ENCODE measurements around the gene CUX1. TPM values are rescaled to one million over a fixed set of nuclear protein-coding genes. Genes with fewer than 3 reads are reported as not detected.

CUX1 gene
- total RNA-seq, 1 experiment from 2014 or later: 47.6 TPM

GRCh38 chr7:102029616-102030015 is 212.2 kb downstream of the CUX1 start:
- ChIA-PET CTCF (no interaction called here), POLR2A (interaction anchor here (0.7 kb wide), 1 partner anchor 8 kb away, joined by 3 read pairs; no protein-coding TSS in a partner anchor)
- no peaks in the 10 kb centered on the region for H3K9me3 Mint-ChIP-seq (ENCODE audit: unreplicated experiment)
- peaks cover 24% of the 10 kb centered on the region for H3K36me3 Mint-ChIP-seq (ENCODE audit: insufficient read depth, unreplicated experiment)
- H3K27ac Mint-ChIP-seq (ENCODE audit: low read depth, unreplicated experiment): no peak overlapping the region
- no TSS peak for BruUV-seq (replicated peaks)
- TF ChIP-seq CTCF (IDR thresholded peaks at IDR 0.05; ENCODE audit: unreplicated experiment): no peak
- intact Hi-C loops (cut with micrococcal nuclease): no loop called here
- H3K4me1 Mint-ChIP-seq (ENCODE audit: insufficient read depth, unreplicated experiment): no peaks in the 10 kb centered on the region
- no peak overlapping the region for H3K4me3 Mint-ChIP-seq (ENCODE audit: unreplicated experiment)
- DNase-seq (ENCODE audit: unreplicated experiment): no peak
- H3K27me3 Mint-ChIP-seq (ENCODE audit: insufficient read depth, unreplicated experiment): no peaks in the 10 kb centered on the region

GRCh38 chr7:102030696-102031095 is 213.3 kb downstream of the CUX1 start:
- no peaks in the 10 kb centered on the region for H3K9me3 Mint-ChIP-seq (ENCODE audit: unreplicated experiment)
- no peak for TF ChIP-seq CTCF (IDR thresholded peaks at IDR 0.05; ENCODE audit: unreplicated experiment)
- CTCF ChIA-PET: interaction anchor here (0.6 kb wide), 1 partner anchor 106 kb away, joined by 3 read pairs; no protein-coding TSS in a partner anchor
- peaks cover 24% of the 10 kb centered on the region for H3K36me3 Mint-ChIP-seq (ENCODE audit: insufficient read depth, unreplicated experiment)
- no peaks in the 10 kb centered on the region for H3K4me1 Mint-ChIP-seq (ENCODE audit: insufficient read depth, unreplicated experiment)
- no TSS peak for BruUV-seq (replicated peaks)
- DNase-seq (ENCODE audit: unreplicated experiment): no peak
- intact Hi-C loops (cut with micrococcal nuclease): no loop called here
- no peaks in the 10 kb centered on the region for H3K27me3 Mint-ChIP-seq (ENCODE audit: insufficient read depth, unreplicated experiment)
- H3K27ac Mint-ChIP-seq (ENCODE audit: low read depth, unreplicated experiment): no peak overlapping the region
- POLR2A ChIA-PET: no interaction called here
- no peak overlapping the region for H3K4me3 Mint-ChIP-seq (ENCODE audit: unreplicated experiment)

GRCh38 chr7:102036958-102037357 is 219.5 kb downstream of the CUX1 start:
- POLR2A ChIA-PET: interaction anchor here (0.9 kb wide), 1 partner anchor 9 kb away, joined by 3 read pairs; no protein-coding TSS in a partner anchor
- Mint-ChIP-seq H3K4me1 (ENCODE audit: insufficient read depth, unreplicated experiment) (peaks cover under 1% of the 10 kb centered on the region), H3K36me3 (ENCODE audit: insufficient read depth, unreplicated experiment) (no peaks in the 10 kb centered on the region), H3K4me3 (ENCODE audit: unreplicated experiment) (no peak overlapping the region), H3K27ac (ENCODE audit: low read depth, unreplicated experiment) (no peak overlapping the region), H3K27me3 (ENCODE audit: insufficient read depth, unreplicated experiment) (no peaks in the 10 kb centered on the region), H3K9me3 (ENCODE audit: unreplicated experiment) (no peaks in the 10 kb centered on the region)
- intact Hi-C loops (cut with micrococcal nuclease): no loop called here
- CTCF ChIA-PET: interaction anchor here (0.7 to 1.0 kb wide), 2 partner anchors 95 to 436 kb away, joined by 3 to 5 read pairs; no protein-coding TSS in a partner anchor
- no TSS peak for BruUV-seq (replicated peaks)
- no peak for DNase-seq (ENCODE audit: unreplicated experiment)
- no peak for TF ChIP-seq CTCF (IDR thresholded peaks at IDR 0.05; ENCODE audit: unreplicated experiment)

GRCh38 chr7:102039706-102040105 is 222.3 kb downstream of the CUX1 start:
- H3K4me3 Mint-ChIP-seq (ENCODE audit: unreplicated experiment): no peak overlapping the region
- H3K27me3 Mint-ChIP-seq (ENCODE audit: insufficient read depth, unreplicated experiment): no peaks in the 10 kb centered on the region
- intact Hi-C loops (cut with micrococcal nuclease): no loop called here
- peaks cover 7% of the 10 kb centered on the region for H3K4me1 Mint-ChIP-seq (ENCODE audit: insufficient read depth, unreplicated experiment)
- no TSS peak for BruUV-seq (replicated peaks)
- ChIA-PET CTCF (interaction anchor here (1.3 kb wide), 1 partner anchor 16 kb away, joined by 5 read pairs; no protein-coding TSS in a partner anchor), POLR2A (no interaction called here)
- TF ChIP-seq CTCF (IDR thresholded peaks at IDR 0.05; ENCODE audit: unreplicated experiment): no peak
- H3K36me3 Mint-ChIP-seq (ENCODE audit: insufficient read depth, unreplicated experiment): peaks cover 5% of the 10 kb centered on the region
- no peak overlapping the region for H3K27ac Mint-ChIP-seq (ENCODE audit: low read depth, unreplicated experiment)
- no peaks in the 10 kb centered on the region for H3K9me3 Mint-ChIP-seq (ENCODE audit: unreplicated experiment)
- DNase-seq (ENCODE audit: unreplicated experiment): no peak
